ENCODE data around the gene APBA1. TPM values are rescaled to one million over a fixed set of nuclear protein-coding genes. Genes with fewer than 3 reads are reported as not detected.

APBA1 gene
- polyA plus RNA-seq, 1 of the 3 experiments (the other 2 are of a cell fraction), result 3.1 TPM

DNA sequence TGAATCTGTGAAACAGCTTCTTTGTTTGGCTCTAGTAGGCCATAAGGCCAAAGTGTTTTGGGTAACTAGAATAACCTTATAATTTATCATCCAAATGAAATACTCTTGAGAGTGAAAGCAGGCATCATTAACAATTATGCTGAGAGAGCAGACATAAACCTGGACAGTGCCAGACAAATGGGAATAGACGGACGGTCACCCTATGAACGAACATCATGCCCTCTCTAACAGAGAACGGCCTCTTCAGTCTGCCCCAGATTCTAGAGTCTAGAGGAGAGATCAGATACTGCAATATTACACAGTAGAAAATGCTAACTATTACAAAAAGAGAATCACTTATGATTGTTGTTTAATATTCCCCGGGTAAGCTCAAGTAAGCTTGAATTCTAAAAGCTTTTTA, 68.5 kb downstream of the APBA1 start:
- Histone ChIP-seq H3F3A (replicated peaks; ENCODE audit: insufficient read depth) (peaks cover 4% of the 10 kb centered on the region), H3K9ac (no peak overlapping the region), H3K4me3 (ENCODE audit: low read depth in 2 of 2, low read length in 1 of 2) (no peak overlapping the region), H2AFZ (ENCODE audit: low read depth) (no peak overlapping the region), H3K4me2 (no peak overlapping the region), H3K79me2 (ENCODE audit: insufficient read depth) (no peaks in the 10 kb centered on the region), H3K9me2 (no peaks in the 10 kb centered on the region), H3K4me1 (ENCODE audit: control insufficient read depth in 1 of 2, insufficient read depth in 2 of 2, low read depth in 1 of 2, low read length in 1 of 2) (peaks cover 0 to 9% of the 10 kb centered on the region in 2 experiments; a peak in 3 of 4 replicates), H3K27ac (ENCODE audit: low read depth in 2 of 2, low read length in 1 of 2) (no peak overlapping the region), H4K20me1 (ENCODE audit: insufficient read depth) (no peaks in the 10 kb centered on the region), H3K9me3 (no peaks in the 10 kb centered on the region), H3K36me3 (replicated peaks in 1 of 2; ENCODE audit: control insufficient read depth in 1 of 2, insufficient read depth in 2 of 2, low read length in 1 of 2) (no peaks in the 10 kb centered on the region), H3K27me3 (ENCODE audit: insufficient read depth) (no peaks in the 10 kb centered on the region)
- CTCF ChIA-PET, result interaction anchor here (0.9 kb wide), 1 partner anchor 11 kb away, joined by 3 read pairs; no protein-coding TSS in a partner anchor
- TF ChIP-seq, protein P1, sequence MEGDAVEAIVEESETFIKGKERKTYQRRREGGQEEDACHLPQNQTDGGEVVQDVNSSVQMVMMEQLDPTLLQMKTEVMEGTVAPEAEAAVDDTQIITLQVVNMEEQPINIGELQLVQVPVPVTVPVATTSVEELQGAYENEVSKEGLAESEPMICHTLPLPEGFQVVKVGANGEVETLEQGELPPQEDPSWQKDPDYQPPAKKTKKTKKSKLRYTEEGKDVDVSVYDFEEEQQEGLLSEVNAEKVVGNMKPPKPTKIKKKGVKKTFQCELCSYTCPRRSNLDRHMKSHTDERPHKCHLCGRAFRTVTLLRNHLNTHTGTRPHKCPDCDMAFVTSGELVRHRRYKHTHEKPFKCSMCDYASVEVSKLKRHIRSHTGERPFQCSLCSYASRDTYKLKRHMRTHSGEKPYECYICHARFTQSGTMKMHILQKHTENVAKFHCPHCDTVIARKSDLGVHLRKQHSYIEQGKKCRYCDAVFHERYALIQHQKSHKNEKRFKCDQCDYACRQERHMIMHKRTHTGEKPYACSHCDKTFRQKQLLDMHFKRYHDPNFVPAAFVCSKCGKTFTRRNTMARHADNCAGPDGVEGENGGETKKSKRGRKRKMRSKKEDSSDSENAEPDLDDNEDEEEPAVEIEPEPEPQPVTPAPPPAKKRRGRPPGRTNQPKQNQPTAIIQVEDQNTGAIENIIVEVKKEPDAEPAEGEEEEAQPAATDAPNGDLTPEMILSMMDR (IDR thresholded peaks at IDR 0.05), result no peak
- no peak for TF ChIP-seq RCOR1 (IDR thresholded peaks at IDR 0.05; ENCODE audit: low read length)
- TF ChIP-seq CHD2 (IDR thresholded peaks at IDR 0.05; ENCODE audit: low read length, partially characterized antibody), result no peak
- TF ChIP-seq TCF12 (IDR thresholded peaks at IDR 0.05), result peak; percentile 34; the same call in 1 of the 2 replicates
- 0 out of 4 replicates have a peak, but pooled peaks of 1 of the 2 experiments have one; percentile 8 for TF ChIP-seq EP300 (IDR thresholded peaks at IDR 0.05; ENCODE audit: borderline replicate concordance in 1 of 2, low read depth in 1 of 2, low read length in 1 of 2)
- TF ChIP-seq NFIC (IDR thresholded peaks at IDR 0.05; ENCODE audit: borderline replicate concordance), result no peak
- TF ChIP-seq, protein P2, sequence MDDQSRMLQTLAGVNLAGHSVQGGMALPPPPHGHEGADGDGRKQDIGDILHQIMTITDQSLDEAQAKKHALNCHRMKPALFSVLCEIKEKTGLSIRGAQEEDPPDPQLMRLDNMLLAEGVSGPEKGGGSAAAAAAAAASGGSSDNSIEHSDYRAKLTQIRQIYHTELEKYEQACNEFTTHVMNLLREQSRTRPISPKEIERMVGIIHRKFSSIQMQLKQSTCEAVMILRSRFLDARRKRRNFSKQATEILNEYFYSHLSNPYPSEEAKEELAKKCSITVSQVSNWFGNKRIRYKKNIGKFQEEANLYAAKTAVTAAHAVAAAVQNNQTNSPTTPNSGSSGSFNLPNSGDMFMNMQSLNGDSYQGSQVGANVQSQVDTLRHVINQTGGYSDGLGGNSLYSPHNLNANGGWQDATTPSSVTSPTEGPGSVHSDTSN (IDR thresholded peaks at IDR 0.05), result 0 out of 2 replicates have a peak, but pooled peaks have one; percentile 29
- no peak for TF ChIP-seq NRF1 (IDR thresholded peaks at IDR 0.05; ENCODE audit: low read depth, low read length)
- TF ChIP-seq, protein P3, sequence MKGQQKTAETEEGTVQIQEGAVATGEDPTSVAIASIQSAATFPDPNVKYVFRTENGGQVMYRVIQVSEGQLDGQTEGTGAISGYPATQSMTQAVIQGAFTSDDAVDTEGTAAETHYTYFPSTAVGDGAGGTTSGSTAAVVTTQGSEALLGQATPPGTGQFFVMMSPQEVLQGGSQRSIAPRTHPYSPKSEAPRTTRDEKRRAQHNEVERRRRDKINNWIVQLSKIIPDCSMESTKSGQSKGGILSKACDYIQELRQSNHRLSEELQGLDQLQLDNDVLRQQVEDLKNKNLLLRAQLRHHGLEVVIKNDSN (IDR thresholded peaks at IDR 0.05; ENCODE audit: borderline replicate concordance, low read depth), result no peak
- no peak for TF ChIP-seq POLR2AphosphoS5 (IDR thresholded peaks at IDR 0.05; ENCODE audit: low read depth, low read length)
- no peak for TF ChIP-seq MEF2A (IDR thresholded peaks at IDR 0.05; ENCODE audit: borderline replicate concordance, low read depth)
- POLR2A ChIA-PET, result no interaction called here
- peak; percentile 28 for DNase-seq
- 61% methylated on average over 5 of the region's 5 CpGs for WGBS (ENCODE audit: low lambda C conversion rate)

GRCh38 chr9:69602773-69603172, 69.4 kb downstream of the APBA1 start:
- 56% methylated on average over 1 of the region's 1 CpG for WGBS (ENCODE audit: low lambda C conversion rate)
- no peaks in the 10 kb centered on the region for H3K27me3 ChIP-seq (ENCODE audit: insufficient read depth)
- no peak overlapping the region for H3K27ac ChIP-seq (ENCODE audit: low read depth in 2 of 2, low read length in 1 of 2)
- H4K20me1 ChIP-seq (ENCODE audit: insufficient read depth), result no peaks in the 10 kb centered on the region
- ChIA-PET CTCF (interaction anchor here (0.6 to 0.9 kb wide), 2 partner anchors 9 to 10 kb away, joined by 3 read pairs; no protein-coding TSS in a partner anchor), POLR2A (no interaction called here)
- H3K9ac ChIP-seq, result no peak overlapping the region
- H3K4me3 ChIP-seq (ENCODE audit: low read depth in 2 of 2, low read length in 1 of 2), result no peak overlapping the region
- peaks cover 4% of the 10 kb centered on the region for H3F3A ChIP-seq (replicated peaks; ENCODE audit: insufficient read depth)
- H3K79me2 ChIP-seq (ENCODE audit: insufficient read depth), result no peaks in the 10 kb centered on the region
- peaks cover 0 to 9% of the 10 kb centered on the region in 2 experiments; a peak in 3 of 4 replicates for H3K4me1 ChIP-seq (ENCODE audit: control insufficient read depth in 1 of 2, insufficient read depth in 2 of 2, low read depth in 1 of 2, low read length in 1 of 2)
- H3K36me3 ChIP-seq (replicated peaks in 1 of 2; ENCODE audit: control insufficient read depth in 1 of 2, insufficient read depth in 2 of 2, low read length in 1 of 2), result no peaks in the 10 kb centered on the region
- no peak overlapping the region for H2AFZ ChIP-seq (ENCODE audit: low read depth)
- TF ChIP-seq, protein P4, sequence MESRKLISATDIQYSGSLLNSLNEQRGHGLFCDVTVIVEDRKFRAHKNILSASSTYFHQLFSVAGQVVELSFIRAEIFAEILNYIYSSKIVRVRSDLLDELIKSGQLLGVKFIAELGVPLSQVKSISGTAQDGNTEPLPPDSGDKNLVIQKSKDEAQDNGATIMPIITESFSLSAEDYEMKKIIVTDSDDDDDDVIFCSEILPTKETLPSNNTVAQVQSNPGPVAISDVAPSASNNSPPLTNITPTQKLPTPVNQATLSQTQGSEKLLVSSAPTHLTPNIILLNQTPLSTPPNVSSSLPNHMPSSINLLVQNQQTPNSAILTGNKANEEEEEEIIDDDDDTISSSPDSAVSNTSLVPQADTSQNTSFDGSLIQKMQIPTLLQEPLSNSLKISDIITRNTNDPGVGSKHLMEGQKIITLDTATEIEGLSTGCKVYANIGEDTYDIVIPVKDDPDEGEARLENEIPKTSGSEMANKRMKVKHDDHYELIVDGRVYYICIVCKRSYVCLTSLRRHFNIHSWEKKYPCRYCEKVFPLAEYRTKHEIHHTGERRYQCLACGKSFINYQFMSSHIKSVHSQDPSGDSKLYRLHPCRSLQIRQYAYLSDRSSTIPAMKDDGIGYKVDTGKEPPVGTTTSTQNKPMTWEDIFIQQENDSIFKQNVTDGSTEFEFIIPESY (IDR thresholded peaks at IDR 0.05; ENCODE audit: borderline replicate concordance, low read depth), result no peak
- TF ChIP-seq JUND (IDR thresholded peaks at IDR 0.05) (no peak), SIN3A (IDR thresholded peaks at IDR 0.05; ENCODE audit: borderline replicate concordance, low read depth, low read length) (no peak), TEAD4 (IDR thresholded peaks at IDR 0.05; ENCODE audit: borderline replicate concordance, insufficient read depth) (no peak), RXRA (IDR thresholded peaks at IDR 0.05; ENCODE audit: borderline replicate concordance, low read depth) (no peak), RCOR1 (IDR thresholded peaks at IDR 0.05; ENCODE audit: low read length) (no peak), NFIC (IDR thresholded peaks at IDR 0.05; ENCODE audit: borderline replicate concordance) (no peak), GABPA (IDR thresholded peaks at IDR 0.05; ENCODE audit: low read depth) (no peak), YY1 (IDR thresholded peaks at IDR 0.05; ENCODE audit: low read depth) (no peak), MAX (IDR thresholded peaks at IDR 0.05; ENCODE audit: low read depth) (no peak)
- TF ChIP-seq, protein P5, sequence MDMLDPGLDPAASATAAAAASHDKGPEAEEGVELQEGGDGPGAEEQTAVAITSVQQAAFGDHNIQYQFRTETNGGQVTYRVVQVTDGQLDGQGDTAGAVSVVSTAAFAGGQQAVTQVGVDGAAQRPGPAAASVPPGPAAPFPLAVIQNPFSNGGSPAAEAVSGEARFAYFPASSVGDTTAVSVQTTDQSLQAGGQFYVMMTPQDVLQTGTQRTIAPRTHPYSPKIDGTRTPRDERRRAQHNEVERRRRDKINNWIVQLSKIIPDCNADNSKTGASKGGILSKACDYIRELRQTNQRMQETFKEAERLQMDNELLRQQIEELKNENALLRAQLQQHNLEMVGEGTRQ (IDR thresholded peaks at IDR 0.05; ENCODE audit: borderline replicate concordance, low read depth, low read length), result no peak
- H3K4me2 ChIP-seq, result no peak overlapping the region
- no peaks in the 10 kb centered on the region for H3K9me2 ChIP-seq
- H3K9me3 ChIP-seq, result no peaks in the 10 kb centered on the region
- no peak for DNase-seq
